CD4-positive, alpha-beta T cell treated with Interleukin-1 beta for 1 hour (primary cell): Measurements from ENCODE around the gene MYL6.

ENCODE experiments used
- DNase-seq, 2 donors: peaks; one replicate each; pipeline ENCODE4 v3.0.0-alpha.2; 2020 to 2022

The MYL6 gene

DNA sequence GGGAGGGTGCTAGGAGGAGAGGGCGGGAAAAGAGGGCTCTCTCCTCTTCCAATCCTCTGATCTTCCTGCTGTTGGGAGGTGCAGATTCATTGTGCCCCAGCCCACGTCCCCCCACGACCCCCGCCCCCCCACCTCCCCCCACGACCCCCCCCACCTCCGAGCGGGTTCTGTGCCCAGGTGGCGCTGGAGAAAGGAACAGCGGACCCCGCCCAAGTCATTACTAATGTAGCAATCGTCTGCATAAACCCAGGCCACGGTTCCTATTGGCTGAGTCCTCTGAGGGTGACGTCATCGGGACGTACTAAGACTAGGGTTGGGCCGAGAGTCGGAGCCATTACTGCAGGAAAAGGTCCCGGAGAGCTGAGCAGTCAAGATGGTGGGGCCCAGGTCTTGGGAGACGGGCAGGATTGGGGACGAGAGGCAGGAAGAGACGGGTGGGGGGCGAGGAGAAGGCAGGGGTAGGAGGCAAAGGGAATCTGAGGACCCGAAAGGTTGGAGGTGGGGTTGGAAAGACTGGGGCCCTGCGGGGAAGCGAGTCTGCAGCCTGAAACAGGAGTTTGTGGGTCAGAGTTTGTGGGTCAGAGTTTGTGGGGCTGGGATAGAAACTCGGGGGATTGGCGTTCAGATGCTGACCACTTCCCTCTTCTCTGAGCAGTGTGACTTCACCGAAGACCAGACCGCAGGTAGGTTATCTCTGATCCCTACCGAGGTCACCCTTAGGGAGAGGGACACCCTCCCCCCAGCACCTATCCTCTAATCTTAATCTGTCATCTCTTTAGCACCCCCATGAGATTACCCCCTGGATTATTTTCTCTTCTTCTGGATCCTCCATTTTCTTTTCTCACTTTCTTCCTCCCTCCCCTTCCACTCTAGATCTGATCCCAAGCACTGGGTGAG is at the start of gene MYL6:
Gene MYL6 (plus strand): TSS at position 331 of the 897 bp plus-strand sequence. CDS start 43 bp downstream, at position 374.
- DNase-seq: peak; percentile 94

DNA sequence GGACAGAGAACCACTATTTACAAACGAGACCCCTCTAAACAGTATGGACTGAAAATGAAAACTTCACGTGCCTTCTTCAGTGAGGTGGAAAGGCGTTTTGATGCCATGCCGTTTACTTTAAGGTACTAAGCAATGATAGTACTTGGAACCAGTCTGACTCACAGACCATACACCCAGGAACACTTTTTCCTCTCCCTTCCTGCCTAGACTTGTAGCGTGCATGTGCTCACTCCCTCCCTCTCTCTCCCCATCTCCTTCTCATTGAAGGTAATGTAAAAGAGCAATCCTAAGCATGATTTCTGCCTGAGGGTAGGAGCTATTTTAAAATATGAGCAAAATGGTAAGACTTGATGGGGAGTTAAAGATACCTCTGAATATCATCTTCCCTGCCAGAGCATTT is 47.6 kb upstream of the MYL6 start:
- no peak for DNase-seq

DNA sequence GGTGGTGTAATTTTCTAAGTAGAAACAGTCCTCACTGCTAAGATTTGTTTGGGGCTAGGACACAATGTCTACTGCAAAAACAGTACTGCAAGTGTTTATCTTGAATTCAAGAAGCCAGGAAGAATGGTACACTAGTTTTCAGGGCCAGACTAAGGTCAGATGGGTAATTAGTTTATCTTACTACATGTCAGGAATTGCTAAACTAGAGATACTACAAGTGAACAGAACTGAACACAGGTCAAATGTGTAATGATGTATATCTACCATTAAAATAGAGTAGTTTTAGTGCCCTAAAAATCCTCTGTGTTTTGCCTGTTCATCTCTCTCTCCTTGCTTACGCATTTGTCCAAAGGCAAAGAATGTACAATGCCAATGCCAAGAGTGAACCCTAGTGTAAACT is 44.1 kb upstream of the MYL6 start:
- DNase-seq: no peak

DNA sequence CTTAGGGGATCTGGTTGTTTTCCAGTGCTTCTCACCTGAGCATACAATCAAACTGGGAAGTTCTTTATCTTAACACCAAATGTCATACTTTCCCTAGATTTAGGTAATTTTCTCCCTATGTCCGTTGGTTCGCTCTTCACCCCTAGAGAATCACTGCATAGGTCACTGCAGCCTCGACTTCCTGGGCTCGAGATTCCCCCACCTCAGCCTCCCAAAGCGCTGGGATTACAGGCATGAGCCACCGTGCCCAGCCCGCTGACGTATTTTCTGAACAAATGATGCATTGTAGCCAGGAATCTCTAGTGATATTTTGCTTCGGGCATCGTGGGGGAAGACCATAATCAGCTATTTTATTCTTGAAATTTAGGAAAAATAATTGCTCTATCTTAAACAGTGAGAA is 42.8 kb upstream of the MYL6 start:
- no peak for DNase-seq

DNA sequence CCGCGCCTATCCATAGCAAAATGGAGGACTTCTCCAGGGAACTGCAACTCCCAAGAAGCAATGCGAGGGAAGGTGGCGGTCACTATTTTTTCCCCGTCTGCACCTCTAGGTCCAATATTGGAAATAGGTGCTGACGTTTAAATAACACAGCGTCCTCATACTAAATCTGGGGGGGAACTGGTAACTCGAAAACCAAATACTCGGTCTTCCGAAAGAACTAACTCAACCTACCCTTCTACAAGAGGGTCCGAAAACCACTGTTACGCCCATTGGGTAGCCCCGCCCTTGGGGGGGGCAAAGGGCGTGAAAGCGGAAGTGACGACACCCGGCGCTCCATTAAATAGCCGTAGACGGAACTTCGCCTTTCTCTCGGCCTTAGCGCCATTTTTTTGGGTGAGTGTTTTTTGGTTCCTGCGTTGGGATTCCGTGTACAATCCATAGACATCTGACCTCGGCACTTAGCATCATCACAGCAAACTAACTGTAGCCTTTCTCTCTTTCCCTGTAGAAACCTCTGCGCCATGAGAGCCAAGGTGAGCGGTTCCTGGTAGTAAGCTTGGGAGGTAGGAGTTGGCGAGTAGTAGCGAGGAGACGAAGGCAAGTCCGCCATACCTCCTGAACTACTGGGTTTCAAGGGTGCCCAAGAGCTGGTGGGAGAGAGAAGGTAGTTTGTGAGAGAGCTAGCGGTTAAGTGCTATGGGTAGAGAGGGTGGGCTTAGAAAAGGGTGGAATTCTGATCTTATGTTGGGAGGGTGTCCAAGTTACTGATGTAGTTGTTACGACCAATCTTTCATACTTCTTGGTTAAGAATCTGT is 41.7 kb upstream of the MYL6 start, which contains the start of gene RPL41:
Gene RPL41 (plus strand): TSS at position 367 of the 815 bp plus-strand sequence.
- DNase-seq: peak; percentile 92 to 95

DNA sequence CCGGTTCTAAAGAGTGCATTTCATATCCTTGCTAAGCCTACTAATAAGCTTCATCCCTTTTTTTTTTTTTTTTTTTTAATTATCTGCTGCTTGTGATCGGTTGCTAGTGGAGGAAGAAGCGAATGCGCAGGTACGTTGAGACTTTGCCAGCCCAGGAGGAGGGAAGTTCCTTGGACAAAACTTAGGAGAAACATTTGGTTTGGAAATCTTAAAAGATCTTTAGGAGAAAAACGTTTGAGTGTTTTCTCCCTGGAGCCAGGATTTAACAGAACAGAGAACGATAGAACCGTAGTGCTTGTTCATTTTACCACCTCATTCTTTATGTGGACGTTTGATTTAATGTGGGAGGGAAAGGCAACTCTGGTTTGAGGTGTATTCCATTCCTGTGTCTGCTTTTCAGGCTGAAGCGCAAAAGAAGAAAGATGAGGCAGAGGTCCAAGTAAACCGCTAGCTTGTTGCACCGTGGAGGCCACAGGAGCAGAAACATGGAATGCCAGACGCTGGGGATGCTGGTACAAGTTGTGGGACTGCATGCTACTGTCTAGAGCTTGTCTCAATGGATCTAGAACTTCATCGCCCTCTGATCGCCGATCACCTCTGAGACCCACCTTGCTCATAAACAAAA is 41.0 kb upstream of the MYL6 start:
- peak in 1 of 2 donors; percentile 13 for DNase-seq

DNA sequence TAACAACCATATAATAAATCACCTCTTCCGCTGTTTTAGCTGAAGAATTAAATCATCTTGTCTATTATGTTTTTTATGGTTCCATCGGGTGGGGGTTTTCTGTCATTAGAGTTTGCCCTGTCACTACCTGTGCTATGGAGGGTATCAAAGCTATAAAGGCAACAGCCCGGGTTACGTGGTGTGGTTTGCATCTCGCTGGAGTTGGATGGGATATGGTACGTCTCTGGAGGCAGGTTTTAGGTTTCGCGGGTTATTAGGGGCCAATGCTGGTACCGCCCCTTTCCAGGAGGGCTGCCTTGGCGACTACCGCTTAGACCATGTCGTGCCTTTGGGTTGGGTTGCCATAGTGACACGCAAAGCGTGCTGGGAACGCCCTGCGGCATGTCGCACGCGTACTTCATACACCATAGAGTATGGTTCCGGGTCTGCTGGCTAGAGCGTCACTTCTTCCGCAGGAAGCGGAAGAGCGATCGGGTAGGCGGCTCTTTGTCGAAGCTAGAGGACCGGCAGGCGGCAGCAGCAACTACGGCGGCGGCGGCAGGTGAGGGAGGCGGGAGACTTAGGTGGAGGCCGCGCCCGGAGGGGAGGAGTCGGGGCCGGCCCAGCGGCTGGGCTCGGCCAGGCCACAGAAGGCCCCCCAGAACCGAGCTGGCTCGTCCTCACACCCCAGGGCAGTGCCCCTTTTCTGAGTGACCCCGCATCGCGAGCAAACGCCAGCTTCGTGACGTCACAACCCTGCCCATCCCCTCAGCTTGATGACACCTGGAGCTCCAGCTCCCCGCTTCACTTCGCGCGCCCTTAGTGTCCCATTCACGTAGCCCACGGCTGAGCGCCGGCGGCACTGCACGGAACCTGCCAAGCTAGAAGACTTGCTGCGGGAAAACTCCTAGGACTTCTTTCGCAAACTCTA is 40.1 kb upstream of the MYL6 start, which contains the start of gene ZC3H10:
Gene ZC3H10 (plus strand): TSS at position 489 of the 910 bp plus-strand sequence. CDS start 2,297 bp downstream, outside the sequence.
- peak; percentile 99 for DNase-seq

DNA sequence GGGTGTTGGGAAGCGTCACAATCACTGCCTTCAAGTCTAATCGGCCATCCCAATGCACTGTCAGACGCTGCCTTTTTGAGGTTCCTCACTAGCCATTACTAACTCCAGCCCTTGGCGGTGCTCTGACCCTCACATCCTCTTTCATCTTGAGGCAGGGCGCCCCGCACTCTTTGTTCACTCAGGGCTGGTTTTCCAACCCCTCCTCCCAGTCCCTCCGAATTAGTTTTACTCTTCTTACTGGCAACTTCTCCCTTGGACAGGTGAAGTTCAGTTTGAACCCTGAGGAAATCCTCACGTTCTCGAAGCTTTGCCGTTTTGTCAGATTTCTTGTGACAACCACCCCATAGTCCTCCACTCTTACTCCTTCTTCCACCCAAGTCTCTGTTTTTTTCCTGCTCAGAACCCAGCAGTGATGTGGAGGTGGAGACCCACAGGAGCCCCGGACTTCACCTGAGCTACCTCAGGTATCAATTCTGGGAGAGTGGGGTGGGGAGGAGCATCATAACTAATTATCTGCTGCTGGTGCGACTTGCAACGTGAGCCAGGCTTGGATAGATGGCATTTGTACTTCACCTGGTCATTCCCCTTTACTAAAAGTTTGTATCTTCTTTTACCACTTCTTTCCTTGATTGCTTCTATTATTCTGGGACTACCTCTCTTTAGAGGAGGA is 39.3 kb upstream of the MYL6 start:
- no peak for DNase-seq

DNA sequence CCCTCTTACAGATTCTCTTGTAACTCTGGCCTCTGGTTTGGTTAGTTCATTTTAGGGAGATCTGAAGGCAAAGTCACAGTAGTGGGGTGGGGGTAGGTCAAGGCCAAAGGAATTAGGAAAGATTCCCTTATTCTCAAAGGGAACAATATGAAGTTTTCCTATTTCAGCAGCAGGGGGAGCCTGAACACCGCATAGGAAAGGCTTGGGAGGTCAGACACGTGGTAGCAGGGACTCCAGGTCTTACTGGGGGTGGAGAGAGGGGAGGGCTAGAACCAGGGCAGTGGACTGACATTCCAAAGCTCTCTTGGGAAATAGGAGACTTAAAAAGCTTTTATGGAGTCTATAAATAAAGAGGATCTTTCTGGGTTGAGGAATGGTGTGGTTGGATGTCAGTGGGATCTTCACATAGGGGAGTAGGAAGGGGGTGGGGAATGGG is 38.8 kb upstream of the MYL6 start:
- peak; percentile 72 to 77 for DNase-seq

DNA sequence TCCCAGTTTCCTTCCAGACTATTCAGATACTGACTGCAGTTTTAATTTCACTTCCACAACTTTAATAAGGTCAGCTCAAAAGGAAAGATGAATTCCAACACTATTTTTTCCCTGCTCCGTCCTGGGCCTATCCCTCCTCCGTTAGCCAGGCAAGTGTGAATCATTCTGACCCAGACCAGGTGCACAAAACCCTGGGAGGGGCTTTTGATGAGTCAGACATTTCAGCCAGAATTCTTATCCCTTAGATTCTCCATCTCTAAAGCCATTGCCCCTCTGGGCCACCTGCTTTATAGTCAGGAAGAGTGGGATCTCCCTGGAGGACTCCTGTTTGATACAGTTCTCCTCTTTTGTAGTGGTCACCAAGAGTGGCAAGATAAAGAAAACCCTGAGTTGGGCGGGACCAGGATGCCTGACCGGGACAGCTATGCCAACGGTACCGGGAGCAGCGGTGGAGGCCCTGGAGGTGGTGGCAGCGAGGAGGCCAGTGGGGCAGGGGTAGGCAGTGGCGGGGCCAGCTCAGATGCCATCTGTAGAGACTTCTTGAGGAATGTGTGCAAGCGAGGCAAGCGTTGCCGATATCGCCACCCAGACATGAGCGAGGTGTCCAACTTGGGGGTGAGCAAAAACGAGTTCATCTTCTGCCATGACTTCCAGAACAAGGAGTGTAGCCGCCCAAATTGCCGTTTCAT is 37.9 kb upstream of the MYL6 start:
- no peak for DNase-seq

DNA sequence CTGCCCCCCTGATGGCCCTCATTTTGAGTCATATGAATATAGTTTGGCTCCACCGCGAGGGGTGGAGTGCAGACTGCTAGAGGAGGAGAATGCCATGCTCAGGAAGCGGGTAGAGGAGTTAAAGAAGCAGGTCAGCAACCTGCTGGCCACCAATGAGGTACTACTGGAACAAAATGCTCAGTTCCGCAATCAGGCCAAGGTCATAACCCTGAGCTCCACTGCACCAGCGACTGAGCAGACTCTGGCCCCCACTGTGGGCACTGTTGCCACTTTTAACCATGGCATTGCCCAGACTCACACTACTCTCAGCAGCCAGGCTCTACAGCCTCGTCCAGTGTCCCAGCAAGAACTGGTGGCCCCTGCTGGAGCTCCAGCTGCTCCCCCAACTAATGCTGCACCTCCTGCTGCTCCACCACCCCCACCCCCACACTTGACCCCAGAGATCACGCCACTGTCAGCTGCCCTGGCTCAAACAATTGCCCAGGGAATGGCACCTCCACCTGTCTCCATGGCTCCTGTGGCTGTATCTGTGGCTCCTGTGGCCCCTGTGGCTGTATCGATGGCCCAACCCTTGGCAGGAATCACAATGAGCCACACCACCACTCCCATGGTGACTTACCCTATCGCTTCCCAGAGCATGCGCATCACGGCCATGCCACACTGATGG is 36.8 kb upstream of the MYL6 start:
- DNase-seq: no peak

DNA sequence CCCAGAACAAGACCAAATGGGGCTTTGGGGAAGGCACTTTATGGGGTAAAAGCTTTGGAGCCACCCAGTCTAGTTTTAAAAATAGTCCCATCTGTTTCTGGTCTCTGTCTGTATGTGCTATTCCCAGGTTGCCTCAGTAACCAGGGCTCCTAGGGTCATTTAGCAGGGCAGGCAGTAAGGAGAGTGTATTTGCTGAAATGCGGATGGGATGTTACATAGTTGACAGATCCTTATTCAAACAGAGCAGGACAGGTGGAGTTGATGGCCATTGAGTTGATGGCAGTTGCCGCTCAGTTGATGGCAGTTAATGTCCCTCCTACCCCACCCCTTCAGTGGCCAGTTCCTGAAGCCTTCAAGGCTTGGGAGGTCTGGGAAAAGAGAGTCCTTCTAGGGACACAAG is 35.5 kb upstream of the MYL6 start:
- no peak for DNase-seq

DNA sequence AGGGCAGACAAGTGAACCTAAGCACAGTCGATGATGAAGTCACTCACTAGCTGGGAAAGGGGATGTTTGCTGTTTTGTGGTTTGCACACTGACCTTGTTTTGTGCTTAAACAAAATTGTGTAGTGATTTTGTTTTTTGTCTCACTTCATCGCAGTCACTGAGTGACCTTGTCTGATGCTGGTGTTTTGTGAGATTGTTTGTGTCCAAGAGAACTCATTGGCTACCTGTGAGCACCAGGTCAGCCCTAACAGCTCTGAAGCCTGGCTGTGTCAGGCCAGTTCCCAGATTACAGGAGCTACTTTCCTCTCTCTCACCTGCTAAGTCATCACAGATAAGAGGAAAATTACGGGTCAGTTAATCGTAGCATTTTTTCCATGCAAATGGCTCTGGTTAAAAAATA is 34.0 kb upstream of the MYL6 start:
- DNase-seq: no peak

DNA sequence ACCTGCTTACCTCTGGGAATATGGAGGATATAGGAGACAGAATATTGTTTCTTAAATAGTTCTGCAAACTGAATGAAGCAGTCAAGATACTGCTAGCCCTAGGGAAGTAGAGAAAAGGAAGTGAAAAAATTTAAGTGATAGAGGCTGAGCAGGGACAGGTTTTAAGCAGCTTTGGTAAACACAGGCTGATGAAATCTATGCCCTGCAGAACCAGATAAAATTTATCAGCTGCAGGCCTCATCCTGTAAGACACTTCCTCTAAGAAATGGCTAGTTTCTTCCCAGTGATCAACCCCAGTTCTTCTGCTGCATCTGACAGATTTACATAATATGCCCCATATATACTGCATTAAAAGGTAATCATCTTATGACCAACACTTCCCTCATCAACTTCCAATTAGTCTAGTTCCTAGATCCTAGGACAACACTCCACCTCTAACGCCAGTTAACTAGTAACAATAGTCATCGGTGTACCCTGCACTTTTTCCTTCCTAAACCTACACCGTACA is 31.4 kb upstream of the MYL6 start:
- no peak for DNase-seq

DNA sequence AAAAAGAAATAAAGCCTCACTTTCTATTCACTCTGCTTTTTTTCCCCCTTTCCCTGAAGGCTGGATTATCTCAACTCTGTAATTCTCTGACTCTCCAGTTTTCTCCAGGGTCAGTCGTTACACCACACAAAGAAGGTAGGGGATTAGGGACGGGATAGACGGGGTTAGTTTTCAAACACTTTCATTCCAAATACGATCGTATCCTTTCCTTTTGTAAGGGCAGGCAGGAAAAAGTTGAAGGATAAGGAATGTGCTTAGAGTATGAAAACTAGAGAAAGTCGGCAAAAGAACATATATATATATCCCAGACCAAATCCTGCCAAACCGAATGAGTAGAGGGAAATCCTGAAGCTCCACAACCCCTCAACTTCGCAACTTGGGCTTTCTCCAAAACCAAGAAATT is 30.7 kb upstream of the MYL6 start:
- DNase-seq: no peak

DNA sequence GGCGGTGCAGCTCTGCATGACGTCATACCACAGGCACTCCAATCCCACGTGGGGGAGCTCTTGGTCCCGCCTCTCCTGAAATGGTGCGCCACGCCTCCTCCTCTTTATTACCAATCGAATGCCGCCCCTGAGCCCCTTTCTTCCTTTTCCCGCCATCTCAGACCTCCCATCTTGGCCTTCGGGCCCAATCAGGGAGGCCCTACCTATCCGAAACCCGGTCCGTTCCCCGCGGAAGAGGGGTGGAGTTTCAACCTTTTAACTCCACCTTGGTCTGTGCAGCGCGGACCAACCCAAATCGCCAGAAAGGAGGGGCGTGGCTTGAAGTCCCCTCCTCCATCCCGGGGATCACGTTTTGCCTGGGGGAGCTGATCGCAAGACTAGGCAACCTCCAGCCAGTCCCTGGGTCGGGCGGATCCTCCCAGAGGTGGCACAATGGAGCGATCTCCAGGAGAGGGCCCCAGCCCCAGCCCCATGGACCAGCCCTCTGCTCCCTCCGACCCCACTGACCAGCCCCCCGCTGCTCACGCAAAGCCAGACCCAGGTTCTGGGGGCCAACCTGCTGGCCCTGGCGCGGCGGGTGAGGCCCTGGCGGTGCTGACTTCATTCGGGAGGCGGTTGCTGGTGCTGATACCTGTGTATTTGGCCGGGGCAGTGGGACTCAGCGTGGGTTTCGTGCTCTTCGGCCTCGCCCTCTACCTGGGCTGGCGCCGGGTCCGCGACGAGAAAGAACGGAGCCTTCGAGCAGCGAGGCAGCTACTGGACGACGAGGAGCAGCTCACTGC is 30.1 kb upstream of the MYL6 start, which contains the start of gene ESYT1:
Gene ESYT1 (plus strand): TSS at position 380 of the 782 bp plus-strand sequence. CDS start 53 bp downstream, at position 433.
- peak; percentile 99 for DNase-seq

DNA sequence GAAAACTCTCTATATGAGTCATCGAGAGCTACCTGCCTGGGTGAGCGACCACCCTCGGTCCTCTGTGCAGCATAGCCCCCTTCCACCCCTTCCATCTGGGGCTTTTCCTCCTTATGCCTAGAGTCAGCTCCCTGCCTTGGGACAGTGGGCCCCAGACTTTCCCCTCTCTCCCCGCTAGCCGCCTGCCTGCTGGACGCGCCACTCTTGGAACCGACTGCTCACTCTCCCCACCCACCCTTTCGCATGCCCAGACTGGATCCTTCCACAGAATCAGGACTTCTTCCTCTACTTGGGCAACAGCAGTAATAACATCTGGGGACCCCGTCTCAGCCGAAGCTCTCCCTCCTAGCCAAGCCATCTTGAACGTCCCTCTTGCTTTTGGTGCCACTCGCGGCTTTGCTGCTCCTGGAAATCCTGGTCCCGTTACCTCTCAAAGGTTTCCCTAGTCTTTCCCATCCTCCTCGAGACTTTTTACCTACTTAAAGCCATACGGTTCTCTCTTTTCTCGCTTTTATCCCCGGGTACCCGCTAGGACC is 29.4 kb upstream of the MYL6 start:
- DNase-seq: no peak

DNA sequence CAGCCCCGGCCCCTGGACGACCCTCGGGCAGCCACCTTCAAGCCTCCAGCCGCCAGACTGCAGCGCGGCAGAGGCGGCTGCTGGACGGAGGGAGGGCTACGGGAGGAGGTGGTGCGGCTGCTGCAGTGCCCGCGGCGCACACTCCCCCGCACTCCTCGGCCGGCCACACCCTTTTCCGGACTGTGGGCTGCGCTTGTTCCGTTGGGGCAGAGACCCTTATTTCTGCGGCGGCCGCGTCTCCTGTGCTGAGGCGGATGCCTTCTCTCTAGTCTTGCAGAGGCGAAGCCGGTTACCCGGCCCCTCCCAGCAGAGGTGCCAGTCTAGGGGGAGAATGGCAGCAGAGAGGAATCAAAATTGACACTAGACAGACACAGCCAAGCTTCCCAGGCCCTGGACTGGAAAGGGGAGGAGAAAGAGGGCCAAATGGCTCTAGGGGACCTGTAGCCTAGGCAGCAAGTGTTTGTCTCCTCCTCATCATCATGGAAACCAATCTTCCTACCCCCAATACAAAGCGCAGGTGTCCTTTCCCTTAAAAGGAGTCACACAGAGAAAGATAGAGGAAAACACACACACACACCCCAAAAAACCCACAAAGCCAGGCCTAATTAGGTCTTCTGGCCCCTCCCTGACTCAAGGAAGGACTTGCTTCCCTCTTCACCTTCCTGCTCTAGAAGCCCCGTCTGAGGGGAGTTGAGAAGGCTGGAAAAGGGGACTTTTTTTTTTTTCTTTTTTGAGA is 28.8 kb upstream of the MYL6 start:
- peak; percentile 80 to 83 for DNase-seq
